ENCODE results near the gene TRIM73.
A peak's percentile ranks its signal among the peaks of the same experiment; 100 is the strongest.
"Not testable (repeated sequence)": the region's sequence is repeated elsewhere in the genome, so short reads cannot be mapped to it uniquely, and the experiment has no call there.

Gene TRIM73

GRCh38 chr7:75395329-75395728, at the start of gene TRIM73:
Gene TRIM73, plus strand, starts transcription at chr7:75395629. Its CDS starts 3,305 bp downstream, at chr7:75398934.
- not testable (repeated sequence) for H3K4me3 ChIP-seq (ENCODE audit: low read depth, low read length); DNase-seq (ENCODE audit: low read depth)

GRCh38 chr7:75358671-75359541, 36.5 kb upstream of the TRIM73 start:
- DNase-seq (ENCODE audit: low read depth) = peak; percentile 0
- peak overlapping the region; percentile 34 for H3K4me3 ChIP-seq (ENCODE audit: low read depth, low read length)

GRCh38 chr7:75359542-75359848, 35.9 kb upstream of the TRIM73 start:
- DNase-seq (ENCODE audit: low read depth) = not testable (repeated sequence)

GRCh38 chr7:75364079-75364478, 31.4 kb upstream of the TRIM73 start:
- DNase-seq (ENCODE audit: low read depth); H3K4me3 ChIP-seq (ENCODE audit: low read depth, low read length): not testable (repeated sequence)

More at GRCh38 chr7:75359542-75359848, 35.9 kb upstream of the TRIM73 start:
- H3K4me3 ChIP-seq (ENCODE audit: low read depth, low read length) = not testable (repeated sequence)

- not testable (repeated sequence) for H3K4me3 ChIP-seq (ENCODE audit: low read depth, low read length); DNase-seq (ENCODE audit: low read depth)
These were observed 28.8 kb upstream of the TRIM73 start for GRCh38 chr7:75366643-75367042.

GRCh38 chr7:75367313-75367712, 28.1 kb upstream of the TRIM73 start:
- H3K4me3 ChIP-seq (ENCODE audit: low read depth, low read length); DNase-seq (ENCODE audit: low read depth): not testable (repeated sequence)

GRCh38 chr7:75374144-75374518, 21.3 kb upstream of the TRIM73 start:
- not testable (repeated sequence) for H3K4me3 ChIP-seq (ENCODE audit: low read depth, low read length); DNase-seq (ENCODE audit: low read depth)

- DNase-seq (ENCODE audit: low read depth); H3K4me3 ChIP-seq (ENCODE audit: low read depth, low read length): not testable (repeated sequence)
These were observed 20.7 kb upstream of the TRIM73 start for GRCh38 chr7:75374519-75375317.

GRCh38 chr7:75393194-75393593, 2.2 kb upstream of the TRIM73 start:
- DNase-seq (ENCODE audit: low read depth); H3K4me3 ChIP-seq (ENCODE audit: low read depth, low read length): not testable (repeated sequence)

- not testable (repeated sequence) for DNase-seq (ENCODE audit: low read depth); H3K4me3 ChIP-seq (ENCODE audit: low read depth, low read length)
These were observed 2.4 kb downstream of the TRIM73 start for GRCh38 chr7:75397865-75398264.

GRCh38 chr7:75398771-75399700, 3.6 kb downstream of the TRIM73 start:
- DNase-seq (ENCODE audit: low read depth) = not testable (repeated sequence)

GRCh38 chr7:75400575-75400974, 5.1 kb downstream of the TRIM73 start:
- not testable (repeated sequence) for H3K4me3 ChIP-seq (ENCODE audit: low read depth, low read length); DNase-seq (ENCODE audit: low read depth)

More at GRCh38 chr7:75398771-75399700, 3.6 kb downstream of the TRIM73 start:
- not testable (repeated sequence) for H3K4me3 ChIP-seq (ENCODE audit: low read depth, low read length)

GRCh38 chr7:75403455-75404443, 8.3 kb downstream of the TRIM73 start:
- DNase-seq (ENCODE audit: low read depth); H3K4me3 ChIP-seq (ENCODE audit: low read depth, low read length): not testable (repeated sequence)

- not testable (repeated sequence) for H3K4me3 ChIP-seq (ENCODE audit: low read depth, low read length); DNase-seq (ENCODE audit: low read depth)
These were observed 9.2 kb downstream of the TRIM73 start for GRCh38 chr7:75404663-75405062.

GRCh38 chr7:75409880-75410822, 14.7 kb downstream of the TRIM73 start:
- not testable (repeated sequence) for DNase-seq (ENCODE audit: low read depth)

GRCh38 chr7:75410823-75411173, 15.4 kb downstream of the TRIM73 start:
- DNase-seq (ENCODE audit: low read depth) = not testable (repeated sequence)

More at GRCh38 chr7:75409880-75410822, 14.7 kb downstream of the TRIM73 start:
- H3K4me3 ChIP-seq (ENCODE audit: low read depth, low read length) = peak overlapping the region; percentile 38

GRCh38 chr7:75414204-75414603, 18.8 kb downstream of the TRIM73 start:
- not testable (repeated sequence) for H3K4me3 ChIP-seq (ENCODE audit: low read depth, low read length); DNase-seq (ENCODE audit: low read depth)

More at GRCh38 chr7:75410823-75411173, 15.4 kb downstream of the TRIM73 start:
- not testable (repeated sequence) for H3K4me3 ChIP-seq (ENCODE audit: low read depth, low read length)
